Measurements from ENCODE around the gene INTS12.

Gene INTS12

DNA sequence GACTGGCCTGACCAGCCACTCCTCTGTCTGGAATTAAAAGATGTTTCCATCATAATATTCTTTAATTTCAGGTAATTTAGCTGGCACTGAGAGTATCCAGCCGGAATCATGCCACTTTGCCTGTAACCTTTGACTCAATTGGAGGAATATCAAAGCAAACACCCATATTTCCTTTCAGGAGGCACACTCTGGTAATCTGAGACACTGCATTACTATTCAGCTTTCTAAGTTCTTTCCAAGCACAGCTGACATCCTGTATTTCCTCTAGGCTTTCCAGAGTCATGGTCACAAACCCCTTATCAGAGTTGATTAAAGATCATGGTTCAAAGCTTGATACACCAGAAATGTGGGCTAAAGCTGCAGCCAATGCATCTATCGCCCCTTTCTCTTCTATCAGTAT lies 29.3 kb downstream of the INTS12 start:
- no peak for DNase-seq (ENCODE audit: low read depth)
- TF ChIP-seq, protein P1, sequence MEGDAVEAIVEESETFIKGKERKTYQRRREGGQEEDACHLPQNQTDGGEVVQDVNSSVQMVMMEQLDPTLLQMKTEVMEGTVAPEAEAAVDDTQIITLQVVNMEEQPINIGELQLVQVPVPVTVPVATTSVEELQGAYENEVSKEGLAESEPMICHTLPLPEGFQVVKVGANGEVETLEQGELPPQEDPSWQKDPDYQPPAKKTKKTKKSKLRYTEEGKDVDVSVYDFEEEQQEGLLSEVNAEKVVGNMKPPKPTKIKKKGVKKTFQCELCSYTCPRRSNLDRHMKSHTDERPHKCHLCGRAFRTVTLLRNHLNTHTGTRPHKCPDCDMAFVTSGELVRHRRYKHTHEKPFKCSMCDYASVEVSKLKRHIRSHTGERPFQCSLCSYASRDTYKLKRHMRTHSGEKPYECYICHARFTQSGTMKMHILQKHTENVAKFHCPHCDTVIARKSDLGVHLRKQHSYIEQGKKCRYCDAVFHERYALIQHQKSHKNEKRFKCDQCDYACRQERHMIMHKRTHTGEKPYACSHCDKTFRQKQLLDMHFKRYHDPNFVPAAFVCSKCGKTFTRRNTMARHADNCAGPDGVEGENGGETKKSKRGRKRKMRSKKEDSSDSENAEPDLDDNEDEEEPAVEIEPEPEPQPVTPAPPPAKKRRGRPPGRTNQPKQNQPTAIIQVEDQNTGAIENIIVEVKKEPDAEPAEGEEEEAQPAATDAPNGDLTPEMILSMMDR (IDR thresholded peaks at IDR 0.05; ENCODE audit: insufficient read depth, low read depth, low read length, missing control alignments) = no peak
- H3K4me3 ChIP-seq (ENCODE audit: low read depth, low read length) = no peak overlapping the region

DNA sequence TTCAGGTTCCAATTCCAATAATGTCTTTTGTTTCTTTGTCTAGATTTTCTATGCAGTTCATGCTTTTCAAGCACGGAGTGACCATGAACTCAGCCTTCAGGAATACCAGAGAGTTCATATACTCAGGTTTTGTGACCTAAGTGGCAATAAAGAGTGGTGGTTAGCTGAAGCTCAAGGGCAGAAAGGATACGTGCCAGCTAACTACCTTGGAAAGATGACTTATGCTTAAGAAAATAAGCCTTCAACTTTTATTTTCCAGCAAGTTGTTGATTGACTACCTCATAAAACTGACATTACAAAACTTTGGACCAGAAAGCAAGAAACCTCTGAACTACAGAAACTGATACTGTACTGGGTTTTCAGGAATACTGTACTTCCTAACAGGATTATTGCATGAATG lies 30.8 kb downstream of the INTS12 start:
- H3K4me3 ChIP-seq (ENCODE audit: low read depth, low read length) = no peak overlapping the region
- TF ChIP-seq, protein P1 (IDR thresholded peaks at IDR 0.05; ENCODE audit: insufficient read depth, low read depth, low read length, missing control alignments) = no peak
- DNase-seq (ENCODE audit: low read depth) = no peak

DNA sequence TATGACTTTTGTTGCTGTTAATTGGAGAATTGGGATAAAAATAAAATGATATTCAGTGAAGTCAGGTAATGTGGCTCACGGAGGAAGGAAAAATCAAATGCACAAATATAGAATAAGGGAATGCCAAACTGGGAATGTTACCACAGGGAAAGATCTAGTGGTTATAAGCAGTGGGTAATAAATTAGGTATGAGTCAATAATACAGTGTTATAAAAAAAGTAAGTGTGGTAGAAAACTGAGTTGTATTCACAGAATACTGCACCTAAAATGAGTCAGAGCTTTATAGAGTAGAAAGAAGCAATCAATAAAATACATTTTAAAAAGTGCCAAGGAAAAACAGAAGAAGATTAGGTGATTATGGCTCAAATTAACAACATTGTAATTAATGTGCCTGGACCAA lies 34.5 kb downstream of the INTS12 start:
- DNase-seq (ENCODE audit: low read depth) = no peak
- TF ChIP-seq, protein P1 (IDR thresholded peaks at IDR 0.05; ENCODE audit: insufficient read depth, low read depth, low read length, missing control alignments) = no peak
- no peak overlapping the region for H3K4me3 ChIP-seq (ENCODE audit: low read depth, low read length)

DNA sequence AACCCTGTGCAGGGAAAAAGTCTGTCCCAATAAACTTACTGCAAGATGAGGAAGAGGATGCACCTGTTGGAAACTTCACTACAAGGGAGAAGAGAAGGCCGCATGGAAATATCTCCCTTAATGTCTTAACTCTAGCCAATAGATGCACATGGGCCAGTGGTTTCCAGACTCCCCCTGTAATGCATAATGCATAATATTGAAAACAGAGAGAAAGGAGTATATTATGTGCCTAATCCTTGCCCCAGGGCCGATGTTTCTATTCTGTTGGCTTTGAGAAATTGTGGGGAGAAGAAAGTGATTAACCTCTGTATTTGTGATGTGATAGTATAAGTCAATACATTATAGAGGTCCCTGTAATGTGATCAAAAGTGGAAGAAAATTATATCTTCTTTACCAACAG lies 37.2 kb downstream of the INTS12 start:
- no peak for DNase-seq (ENCODE audit: low read depth)
- no peak overlapping the region for H3K4me3 ChIP-seq (ENCODE audit: low read depth, low read length)
- TF ChIP-seq, protein P1 (IDR thresholded peaks at IDR 0.05; ENCODE audit: insufficient read depth, low read depth, low read length, missing control alignments) = no peak

DNA sequence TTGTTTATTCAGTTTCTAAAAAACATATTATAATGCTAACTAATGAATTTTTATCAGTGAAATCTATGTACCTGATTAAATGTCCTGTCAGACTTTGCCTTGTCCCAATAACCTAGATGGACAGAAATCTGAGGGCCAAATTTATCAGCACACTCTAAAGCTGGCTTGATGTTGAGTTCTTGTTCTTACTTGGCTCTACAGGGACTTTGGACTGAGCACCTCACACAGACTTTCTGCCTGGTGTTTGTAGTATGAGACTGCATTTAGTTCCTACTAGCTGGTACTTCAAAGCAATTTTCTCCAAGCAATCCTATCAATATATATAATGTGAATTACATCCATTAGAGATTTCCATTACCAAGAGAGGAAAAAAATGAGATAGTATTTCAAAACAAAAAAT lies 37.8 kb downstream of the INTS12 start:
- no peak overlapping the region for H3K4me3 ChIP-seq (ENCODE audit: low read depth, low read length)
- TF ChIP-seq, protein P1 (IDR thresholded peaks at IDR 0.05; ENCODE audit: insufficient read depth, low read depth, low read length, missing control alignments) = no peak
- DNase-seq (ENCODE audit: low read depth) = no peak

DNA sequence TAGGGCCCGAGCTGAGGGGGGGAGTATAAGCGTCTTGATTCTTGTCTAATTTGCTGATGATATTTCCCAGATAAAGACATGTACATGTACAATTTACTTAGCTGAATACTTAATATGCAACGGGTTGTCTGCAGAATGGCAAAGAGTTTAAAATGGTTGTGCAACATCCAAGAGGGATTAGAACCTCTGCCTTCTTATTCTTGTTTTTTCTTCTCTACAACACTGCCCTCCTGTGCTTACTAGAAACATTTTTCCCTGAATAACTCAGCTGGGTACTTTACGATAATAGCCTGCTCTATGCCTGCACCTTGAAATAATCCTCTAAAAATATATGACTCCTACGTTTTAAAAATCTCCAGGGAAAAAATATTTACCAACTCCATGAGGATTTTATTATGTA lies 41.8 kb downstream of the INTS12 start:
- TF ChIP-seq, protein P1 (IDR thresholded peaks at IDR 0.05; ENCODE audit: insufficient read depth, low read depth, low read length, missing control alignments) = peak; percentile 30
- peak; percentile 31 for DNase-seq (ENCODE audit: low read depth)
- H3K4me3 ChIP-seq (ENCODE audit: low read depth, low read length) = no peak overlapping the region

DNA sequence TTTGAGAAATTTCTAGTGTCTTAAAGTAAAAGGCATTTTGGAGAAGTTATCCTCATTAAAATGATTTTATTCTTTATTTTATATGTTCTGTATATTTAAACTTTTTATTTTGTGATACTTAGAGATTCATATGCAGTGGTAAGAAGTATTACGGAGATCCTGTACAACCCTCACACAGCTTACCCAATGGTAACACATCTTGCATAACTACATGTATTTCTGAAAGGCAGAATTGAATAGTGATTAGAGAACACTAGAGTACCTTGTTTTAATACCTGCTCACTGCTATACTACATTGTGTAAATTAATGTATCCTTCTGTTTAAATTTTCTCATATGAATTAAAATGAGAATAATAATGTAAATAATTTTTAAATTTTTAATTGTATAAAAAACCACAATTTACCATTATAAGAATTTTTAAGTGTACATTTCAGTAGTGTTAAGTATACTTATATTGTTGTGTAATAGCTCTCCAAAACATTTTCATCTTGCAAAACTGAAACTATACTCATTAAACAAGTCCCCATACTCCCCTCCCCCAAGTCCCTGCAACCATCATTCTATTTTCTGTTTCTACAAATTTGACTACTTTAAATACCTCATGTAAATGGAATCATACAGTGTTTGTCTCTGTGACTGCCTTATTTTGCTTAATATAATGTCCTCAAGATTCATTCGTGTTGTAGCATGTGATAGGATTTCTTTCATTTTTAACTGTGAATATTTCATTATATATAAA lies 45.4 kb downstream of the INTS12 start:
- H3K4me3 ChIP-seq (ENCODE audit: low read depth, low read length) = no peak overlapping the region
- DNase-seq (ENCODE audit: low read depth) = peak; percentile 9
- TF ChIP-seq, protein P1 (IDR thresholded peaks at IDR 0.05; ENCODE audit: insufficient read depth, low read depth, low read length, missing control alignments) = no peak
